ENCODE measurements around the gene GFRA1.

- TF ChIP-seq CTCF (IDR thresholded peaks at IDR 0.05; ENCODE audit: low read depth, low read length) (no peak), MAX (IDR thresholded peaks at IDR 0.05; ENCODE audit: low read depth, low read length) (no peak), POLR2A (IDR thresholded peaks at IDR 0.05; ENCODE audit: extremely low read depth, insufficient read length) (no peak), MYC (IDR thresholded peaks at IDR 0.05; ENCODE audit: low read depth, low read length) (no peak)
Measured at GRCh38 chr10:116043861-116044260, 229.1 kb downstream of the GFRA1 start.

Data from NB4 (cell line).